ENCODE data around the gene C1S. TPM values are rescaled to one million over a fixed set of nuclear protein-coding genes. Genes with fewer than 3 reads are reported as not detected.

C1S gene
- total and polyA plus RNA-seq, 2 experiments from 2014 or later: 4.9 to 9.7 TPM

DNA sequence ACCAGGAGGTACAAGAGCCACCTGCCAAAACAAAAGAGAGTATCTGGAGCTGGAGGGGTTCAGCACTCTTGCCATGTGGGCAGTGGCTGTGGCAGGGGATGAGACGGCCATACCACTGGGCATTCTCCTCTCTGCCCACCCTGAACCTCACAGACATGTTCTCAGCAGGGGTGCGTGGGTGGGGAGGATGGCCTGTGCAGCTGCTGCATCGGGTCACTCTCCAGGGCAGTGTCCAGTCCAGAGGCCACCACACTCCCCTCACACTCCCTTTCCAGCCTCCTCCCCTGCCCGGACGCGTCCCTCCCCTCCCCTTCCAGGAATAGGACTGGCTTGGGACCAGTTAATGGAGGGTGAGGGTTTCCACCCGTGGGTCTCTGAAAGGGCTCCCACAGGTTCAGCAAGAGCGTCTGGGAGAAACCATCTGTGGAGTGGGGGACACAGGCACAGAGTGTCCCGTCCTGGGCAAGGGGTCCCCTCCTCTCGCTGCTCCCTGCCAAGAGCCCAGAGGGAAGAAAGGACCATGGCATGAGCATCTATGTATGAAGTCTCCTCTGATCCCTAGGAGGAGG lies 31.2 kb downstream of the C1S start (continued):
- TF ChIP-seq JUNB (IDR thresholded peaks at IDR 0.05; ENCODE audit: unreplicated experiment) (no peak), EZH2phosphoT487 (IDR thresholded peaks at IDR 0.05; ENCODE audit: unreplicated experiment) (no peak), CREB1 (CRISPR knock-in tag; IDR thresholded peaks at IDR 0.05; ENCODE audit: low read depth) (no peak), NANOG (IDR thresholded peaks at IDR 0.05; ENCODE audit: borderline replicate concordance) (no peak)
- TF ChIP-seq, protein P1, sequence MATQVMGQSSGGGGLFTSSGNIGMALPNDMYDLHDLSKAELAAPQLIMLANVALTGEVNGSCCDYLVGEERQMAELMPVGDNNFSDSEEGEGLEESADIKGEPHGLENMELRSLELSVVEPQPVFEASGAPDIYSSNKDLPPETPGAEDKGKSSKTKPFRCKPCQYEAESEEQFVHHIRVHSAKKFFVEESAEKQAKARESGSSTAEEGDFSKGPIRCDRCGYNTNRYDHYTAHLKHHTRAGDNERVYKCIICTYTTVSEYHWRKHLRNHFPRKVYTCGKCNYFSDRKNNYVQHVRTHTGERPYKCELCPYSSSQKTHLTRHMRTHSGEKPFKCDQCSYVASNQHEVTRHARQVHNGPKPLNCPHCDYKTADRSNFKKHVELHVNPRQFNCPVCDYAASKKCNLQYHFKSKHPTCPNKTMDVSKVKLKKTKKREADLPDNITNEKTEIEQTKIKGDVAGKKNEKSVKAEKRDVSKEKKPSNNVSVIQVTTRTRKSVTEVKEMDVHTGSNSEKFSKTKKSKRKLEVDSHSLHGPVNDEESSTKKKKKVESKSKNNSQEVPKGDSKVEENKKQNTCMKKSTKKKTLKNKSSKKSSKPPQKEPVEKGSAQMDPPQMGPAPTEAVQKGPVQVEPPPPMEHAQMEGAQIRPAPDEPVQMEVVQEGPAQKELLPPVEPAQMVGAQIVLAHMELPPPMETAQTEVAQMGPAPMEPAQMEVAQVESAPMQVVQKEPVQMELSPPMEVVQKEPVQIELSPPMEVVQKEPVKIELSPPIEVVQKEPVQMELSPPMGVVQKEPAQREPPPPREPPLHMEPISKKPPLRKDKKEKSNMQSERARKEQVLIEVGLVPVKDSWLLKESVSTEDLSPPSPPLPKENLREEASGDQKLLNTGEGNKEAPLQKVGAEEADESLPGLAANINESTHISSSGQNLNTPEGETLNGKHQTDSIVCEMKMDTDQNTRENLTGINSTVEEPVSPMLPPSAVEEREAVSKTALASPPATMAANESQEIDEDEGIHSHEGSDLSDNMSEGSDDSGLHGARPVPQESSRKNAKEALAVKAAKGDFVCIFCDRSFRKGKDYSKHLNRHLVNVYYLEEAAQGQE (IDR thresholded peaks at IDR 0.05; ENCODE audit: unreplicated experiment): no peak

GRCh38 chr12:7092229-7092985 lies 31.9 kb downstream of the C1S start, which contains the start of gene C1R:
Gene C1R (minus strand): TSS chr12:7092445. CDS start chr12:7092388, 57 bp downstream.
- TF ChIP-seq POLR2AphosphoS5 (IDR thresholded peaks at IDR 0.05; ENCODE audit: low read depth) (no peak), EZH2phosphoT487 (IDR thresholded peaks at IDR 0.05; ENCODE audit: unreplicated experiment) (no peak)
- TF ChIP-seq, protein P2, sequence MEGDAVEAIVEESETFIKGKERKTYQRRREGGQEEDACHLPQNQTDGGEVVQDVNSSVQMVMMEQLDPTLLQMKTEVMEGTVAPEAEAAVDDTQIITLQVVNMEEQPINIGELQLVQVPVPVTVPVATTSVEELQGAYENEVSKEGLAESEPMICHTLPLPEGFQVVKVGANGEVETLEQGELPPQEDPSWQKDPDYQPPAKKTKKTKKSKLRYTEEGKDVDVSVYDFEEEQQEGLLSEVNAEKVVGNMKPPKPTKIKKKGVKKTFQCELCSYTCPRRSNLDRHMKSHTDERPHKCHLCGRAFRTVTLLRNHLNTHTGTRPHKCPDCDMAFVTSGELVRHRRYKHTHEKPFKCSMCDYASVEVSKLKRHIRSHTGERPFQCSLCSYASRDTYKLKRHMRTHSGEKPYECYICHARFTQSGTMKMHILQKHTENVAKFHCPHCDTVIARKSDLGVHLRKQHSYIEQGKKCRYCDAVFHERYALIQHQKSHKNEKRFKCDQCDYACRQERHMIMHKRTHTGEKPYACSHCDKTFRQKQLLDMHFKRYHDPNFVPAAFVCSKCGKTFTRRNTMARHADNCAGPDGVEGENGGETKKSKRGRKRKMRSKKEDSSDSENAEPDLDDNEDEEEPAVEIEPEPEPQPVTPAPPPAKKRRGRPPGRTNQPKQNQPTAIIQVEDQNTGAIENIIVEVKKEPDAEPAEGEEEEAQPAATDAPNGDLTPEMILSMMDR (conservative IDR thresholded peaks at IDR 0.05; ENCODE audit: low read depth in 2 of 2): peak; percentile 88 to 96
- TF ChIP-seq, protein P3, sequence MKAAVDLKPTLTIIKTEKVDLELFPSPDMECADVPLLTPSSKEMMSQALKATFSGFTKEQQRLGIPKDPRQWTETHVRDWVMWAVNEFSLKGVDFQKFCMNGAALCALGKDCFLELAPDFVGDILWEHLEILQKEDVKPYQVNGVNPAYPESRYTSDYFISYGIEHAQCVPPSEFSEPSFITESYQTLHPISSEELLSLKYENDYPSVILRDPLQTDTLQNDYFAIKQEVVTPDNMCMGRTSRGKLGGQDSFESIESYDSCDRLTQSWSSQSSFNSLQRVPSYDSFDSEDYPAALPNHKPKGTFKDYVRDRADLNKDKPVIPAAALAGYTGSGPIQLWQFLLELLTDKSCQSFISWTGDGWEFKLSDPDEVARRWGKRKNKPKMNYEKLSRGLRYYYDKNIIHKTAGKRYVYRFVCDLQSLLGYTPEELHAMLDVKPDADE (IDR thresholded peaks at IDR 0.05): no peak
- Histone ChIP-seq H3K4me2 (peak within 1 kb of the TSS; percentile 87), H3K4me1 (ENCODE audit: insufficient read depth) (peaks cover 20% of the 10 kb centered on the region), H3K9me2 (ENCODE audit: insufficient read depth) (0 out of 2 replicates have a peak, but pooled peaks cover 3% of the 10 kb centered on the region), H3K36me3 (ENCODE audit: insufficient read depth) (no peaks in the 10 kb centered on the region), H4K20me1 (replicated peaks; ENCODE audit: insufficient read depth) (no peaks in the 10 kb centered on the region), H3F3A (replicated peaks; ENCODE audit: low read depth) (no peaks in the 10 kb centered on the region), H3K4me3 (peak within 1 kb of the TSS; percentile 57), H3K27me3 (ENCODE audit: insufficient read depth) (no peaks in the 10 kb centered on the region), H3K79me2 (replicated peaks; ENCODE audit: insufficient read depth) (no peaks in the 10 kb centered on the region), H2AFZ (peak within 1 kb of the TSS; percentile 98), H3K27ac (ENCODE audit: low read depth) (no peak within 1 kb of the TSS; the same call in 1 of the 2 replicates)
- H3K4me1 Mint-ChIP-seq: peaks cover 32% of the 10 kb centered on the region
- peak; percentile 84 for DNase-seq (ENCODE audit: low spot score)
- H3K27ac Mint-ChIP-seq: no peak within 1 kb of the TSS
- peaks cover 18% of the 10 kb centered on the region for H3K27me3 Mint-ChIP-seq (ENCODE audit: insufficient read depth, low read depth, poor library complexity)
- ATAC-seq: peak; percentile 54
- H3K4me3 Mint-ChIP-seq: peak within 1 kb of the TSS; percentile 53
- H3K9me3 Mint-ChIP-seq: no peaks in the 10 kb centered on the region
- H3K36me3 Mint-ChIP-seq (ENCODE audit: low read depth): peaks cover 2% of the 10 kb centered on the region; the same call in 1 of the 3 replicates
